Stimulated activated CD8-positive, alpha-beta memory T cell treated with anti-CD3 and anti-CD28 coated beads, Interleukin-7, amount 100 ng/mL, for 4 hours (primary cell): ENCODE measurements around the gene OR13C5.

ENCODE experiments used
- DNase-seq, 2 donors: peaks; one replicate each; pipeline ENCODE4 v3.0.0-alpha.2; 2020; ENCODE audit warnings: low read depth in 2 of 2

Gene OR13C5

DNA sequence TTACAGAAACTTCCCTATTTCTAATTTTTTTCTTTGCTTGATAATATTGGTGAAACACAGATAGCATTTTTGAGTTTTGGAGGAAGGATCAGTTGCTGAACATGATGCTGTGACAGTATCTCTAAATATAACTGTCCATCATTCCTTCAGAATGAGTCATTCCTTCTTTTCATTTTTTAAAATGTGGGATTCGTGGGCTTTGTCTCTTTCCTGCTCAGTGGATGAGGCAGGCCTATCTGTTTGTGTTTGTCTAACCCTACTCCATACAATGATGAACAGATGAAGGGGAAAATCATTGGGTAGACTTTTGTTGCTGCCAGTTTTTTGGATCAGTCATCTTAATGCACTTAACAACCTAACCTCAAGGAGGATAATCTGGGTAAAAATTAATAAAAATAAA, 46.0 kb downstream of the OR13C5 start:
- no peak for DNase-seq
